Right ventricle myocardium superior (tissue), 1 donor: ENCODE measurements around the gene TEAD4. TPM values are rescaled to one million over a fixed set of nuclear protein-coding genes. Genes with fewer than 3 reads are reported as not detected.
A peak's percentile ranks its signal among the peaks of the same experiment; 100 is the strongest.

Source experiments
- ATAC-seq: fragments of 200-7000 bp; cut with Tn5 transposase; one replicate; pipeline ENCODE4 v1.9.1; 2020; ENCODE audit warnings: mild to moderate bottlenecking; ENCODE audit not compliant: poor library complexity
- DNase-seq: peaks from one replicate; pipeline ENCODE4 v3.0.0-alpha.2; 2020
- intact Hi-C: fragments of 100-400 bp; cut with DNase I; formaldehyde crosslinking; loops from one replicate; pipeline ENCODE4 v1.11.2; 2022
- total RNA-seq: library from RNA; stranded (reverse); fragmentation: NEBNext Ultra II Directional; extraction: Animal tissue kit (Norgen Biotek cat#: 25700); gene quantifications from one replicate; pipeline ENCODE4 v1.2.1, GENCODE V29; 2021
- donor health status: DM: no; HTN: yes; CAD: no; lungs with severe emphysema.

The TEAD4 gene
- total RNA-seq, 1 donor from 2014 or later: 7.6 TPM

GRCh38 chr12:3018284-3019004 lies 59.2 kb downstream of the TEAD4 start:
- DNase-seq (peak; percentile 32), ATAC-seq (no peak)
- intact Hi-C loops: no loop called here

GRCh38 chr12:3019005-3019680 lies 59.9 kb downstream of the TEAD4 start:
- intact Hi-C loops: no loop called here
- DNase-seq: peak; percentile 43
- peak; percentile 60 for ATAC-seq

GRCh38 chr12:3020399-3020798 lies 61.2 kb downstream of the TEAD4 start:
- no peak for ATAC-seq
- DNase-seq: peak; percentile 22
- intact Hi-C loops: no loop called here

GRCh38 chr12:3020850-3021435 lies 61.7 kb downstream of the TEAD4 start:
- DNase-seq: peak; percentile 11
- intact Hi-C loops: no loop called here
- no peak for ATAC-seq

- ATAC-seq (no peak), DNase-seq (peak; percentile 19)
- intact Hi-C loops: no loop called here
Observed at GRCh38 chr12:3022411-3022810, 63.2 kb downstream of the TEAD4 start.

GRCh38 chr12:3022961-3023360 lies 63.8 kb downstream of the TEAD4 start:
- no peak for DNase-seq
- ATAC-seq: no peak
- intact Hi-C loops: no loop called here

GRCh38 chr12:3028108-3028507 lies 68.9 kb downstream of the TEAD4 start:
- intact Hi-C loops: no loop called here
- ATAC-seq (no peak), DNase-seq (no peak)

- intact Hi-C loops: loop anchor here (5.0 to 10.0 kb wide), 2 partner anchors 86 to 179 kb away; no protein-coding TSS in a partner anchor
- no peak for ATAC-seq
- no peak for DNase-seq
Observed at GRCh38 chr12:3030821-3031429, 71.7 kb downstream of the TEAD4 start.

- ATAC-seq: no peak
- intact Hi-C loops: loop anchor here (2.0 to 10.0 kb wide), 3 partner anchors 87 to 180 kb away; no protein-coding TSS in a partner anchor
- DNase-seq: no peak
Observed at GRCh38 chr12:3032161-3032560, 73.0 kb downstream of the TEAD4 start.

- intact Hi-C loops: loop anchor here (2.0 to 10.0 kb wide), 3 partner anchors 88 to 181 kb away; no protein-coding TSS in a partner anchor
- DNase-seq (no peak), ATAC-seq (no peak)
Observed at GRCh38 chr12:3032770-3033538, 73.8 kb downstream of the TEAD4 start.

- ATAC-seq (no peak), DNase-seq (no peak)
- intact Hi-C loops: loop anchor here (2.0 to 10.0 kb wide), 3 partner anchors 89 to 181 kb away; no protein-coding TSS in a partner anchor
Observed at GRCh38 chr12:3033539-3033867, 74.3 kb downstream of the TEAD4 start.

GRCh38 chr12:3034067-3034750 lies 75.0 kb downstream of the TEAD4 start:
- ATAC-seq: peak; percentile 90
- peak; percentile 73 for DNase-seq
- intact Hi-C loops: loop anchor here (5.0 to 10.0 kb wide), 2 partner anchors 89 to 182 kb away; no protein-coding TSS in a partner anchor

- peak; percentile 21 for ATAC-seq
- intact Hi-C loops: loop anchor here (10.0 kb wide), 1 partner anchor 90 kb away; no protein-coding TSS in a partner anchor
- DNase-seq: no peak
Observed at GRCh38 chr12:3035171-3035570, 76.0 kb downstream of the TEAD4 start.

GRCh38 chr12:3035815-3036702 lies 76.9 kb downstream of the TEAD4 start:
- intact Hi-C loops: loop anchor here (10.0 kb wide), 1 partner anchor 91 kb away; no protein-coding TSS in a partner anchor
- ATAC-seq (no peak), DNase-seq (no peak)

- ATAC-seq (no peak), DNase-seq (no peak)
- intact Hi-C loops: loop anchor here (10.0 kb wide), 1 partner anchor 92 kb away; no protein-coding TSS in a partner anchor
Observed at GRCh38 chr12:3036901-3037600, 77.9 kb downstream of the TEAD4 start.

- DNase-seq (no peak), ATAC-seq (no peak)
- intact Hi-C loops: loop anchor here (10.0 kb wide), 1 partner anchor 93 kb away; no protein-coding TSS in a partner anchor
Observed at GRCh38 chr12:3038166-3038565, 79.0 kb downstream of the TEAD4 start.
